Measurements from ENCODE around the gene PSMG3.
"Not testable (repeated sequence)": the region's sequence is repeated elsewhere in the genome, so short reads cannot be mapped to it uniquely, and the experiment has no call there.

The PSMG3 gene

GRCh38 chr7:1596181-1597043 lies 26.6 kb upstream of the PSMG3 start:
- DNase-seq: no peak

DNA sequence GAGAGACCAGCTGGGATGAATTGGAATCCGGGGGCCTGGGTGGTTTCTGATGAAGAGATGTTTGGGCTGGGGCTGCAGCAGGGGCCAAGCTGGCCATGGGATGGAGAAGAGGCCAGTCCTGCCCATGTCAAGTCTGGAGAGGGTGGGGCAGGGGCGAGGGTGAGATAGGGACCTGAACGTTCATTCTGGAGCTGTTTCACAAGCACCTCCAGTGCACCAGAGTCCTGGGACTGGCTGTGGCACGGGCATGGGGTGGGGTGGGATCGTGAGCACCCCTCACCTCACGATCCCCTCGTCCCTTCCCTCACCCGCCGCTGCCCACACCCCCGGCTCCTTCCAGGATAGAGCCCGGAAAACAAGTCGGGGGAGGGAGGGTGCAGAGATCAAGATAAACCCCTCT lies 25.8 kb upstream of the PSMG3 start:
- DNase-seq: no peak

DNA sequence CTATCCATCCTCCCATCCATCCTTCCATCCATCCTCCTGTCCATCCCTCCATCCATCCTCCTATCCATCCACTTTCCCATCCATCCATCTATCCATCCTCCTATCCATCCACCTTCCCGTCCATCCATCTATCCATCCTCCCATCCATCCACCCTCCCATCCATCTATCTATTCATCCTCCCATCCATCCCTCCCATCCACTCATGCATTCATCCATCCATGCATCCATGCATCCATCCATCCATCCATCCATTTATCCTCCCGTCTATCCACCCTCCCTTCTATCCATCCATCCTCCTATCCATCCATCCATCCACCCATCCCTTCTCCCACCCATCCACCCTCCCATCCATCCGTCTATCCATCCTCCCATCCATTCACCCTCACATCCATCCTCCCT lies 25.2 kb upstream of the PSMG3 start:
- no peak for DNase-seq

DNA sequence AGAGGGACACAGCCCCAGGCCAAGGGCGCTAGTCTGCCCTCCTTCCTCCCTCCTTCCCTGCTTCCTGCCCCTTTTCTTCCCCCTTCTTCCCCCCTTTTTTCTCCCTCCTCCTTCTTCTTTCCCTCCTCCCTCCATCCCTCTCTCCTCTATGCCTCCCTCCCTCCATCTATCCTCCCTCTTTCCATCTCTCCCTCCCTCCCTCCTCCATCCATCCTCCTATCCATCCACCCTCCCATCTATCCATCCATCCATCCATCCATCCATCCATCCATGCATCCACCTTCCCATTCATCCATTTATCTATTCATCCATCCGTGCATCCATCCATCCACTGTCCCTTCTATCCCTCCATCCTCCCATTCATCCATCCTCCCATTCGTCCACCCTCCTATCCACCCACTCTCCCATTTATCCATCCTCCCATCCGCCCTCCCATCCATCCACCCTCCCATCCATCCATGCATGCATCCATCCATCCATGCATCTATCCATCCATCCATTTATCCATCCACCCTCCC lies 24.1 kb upstream of the PSMG3 start:
- DNase-seq: no peak

DNA sequence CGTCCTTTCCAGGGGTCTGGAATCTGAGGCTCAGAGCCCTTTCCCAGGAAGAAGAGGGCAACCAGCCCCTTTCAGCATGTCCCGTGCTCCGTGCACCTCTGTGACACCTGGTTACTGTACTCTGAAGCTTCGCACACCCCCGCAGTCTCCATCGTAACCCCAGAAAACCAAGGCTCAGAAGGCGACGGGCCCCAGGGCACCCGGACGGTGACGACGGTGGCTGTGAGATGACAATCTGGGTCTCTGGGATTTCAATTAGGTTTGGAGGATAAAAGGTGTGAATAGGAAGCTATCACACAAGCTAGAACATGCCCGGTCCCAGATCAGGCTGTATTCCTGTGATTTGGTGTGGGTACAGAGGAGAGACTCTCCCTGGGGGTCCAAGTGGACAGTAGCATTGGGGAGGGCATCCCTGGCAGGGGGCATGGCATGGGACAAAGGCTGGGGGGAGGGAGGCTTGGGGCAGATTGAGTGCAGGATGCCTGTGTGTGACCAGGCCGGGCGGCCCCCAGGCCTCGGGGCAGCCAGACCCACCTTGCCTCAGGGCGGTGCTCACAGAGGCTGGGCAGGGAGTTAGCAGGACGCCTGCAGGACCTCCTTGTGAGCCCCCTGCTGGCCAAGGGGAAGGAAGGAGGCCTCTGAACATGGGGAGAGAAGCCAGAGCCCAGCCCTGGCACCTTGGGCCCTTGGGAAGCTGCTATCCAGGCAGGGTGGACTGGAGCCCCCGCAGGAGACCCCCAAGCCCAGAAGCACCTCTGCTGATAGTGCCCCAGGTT lies 23.4 kb upstream of the PSMG3 start:
- DNase-seq: no peak

- no peak for DNase-seq
Measured at GRCh38 chr7:1592299-1592871, 22.6 kb upstream of the PSMG3 start.

GRCh38 chr7:1591876-1592275 lies 22.0 kb upstream of the PSMG3 start:
- DNase-seq: no peak

- no peak for DNase-seq
Measured at GRCh38 chr7:1591396-1591795, 21.6 kb upstream of the PSMG3 start.

DNA sequence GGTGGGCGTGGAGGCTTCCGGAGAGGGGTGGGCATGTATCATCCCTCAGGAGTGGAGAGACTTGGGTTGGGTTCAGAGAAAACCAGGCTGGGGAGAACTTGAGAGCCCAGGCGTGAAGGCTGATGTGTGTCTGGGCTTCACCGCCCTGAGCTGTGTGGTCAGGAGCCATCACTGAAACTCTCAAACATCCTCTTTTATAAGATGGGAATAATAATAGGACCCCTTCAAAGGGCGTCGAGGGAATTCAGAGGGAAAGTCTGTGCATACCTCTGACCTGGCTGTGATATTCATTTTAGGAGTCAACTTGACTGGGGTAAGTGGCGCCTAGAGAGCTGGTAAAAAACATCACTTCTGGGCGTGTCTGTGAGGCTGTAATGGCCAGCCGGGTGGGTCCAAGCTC lies 21.1 kb upstream of the PSMG3 start:
- DNase-seq: no peak

DNA sequence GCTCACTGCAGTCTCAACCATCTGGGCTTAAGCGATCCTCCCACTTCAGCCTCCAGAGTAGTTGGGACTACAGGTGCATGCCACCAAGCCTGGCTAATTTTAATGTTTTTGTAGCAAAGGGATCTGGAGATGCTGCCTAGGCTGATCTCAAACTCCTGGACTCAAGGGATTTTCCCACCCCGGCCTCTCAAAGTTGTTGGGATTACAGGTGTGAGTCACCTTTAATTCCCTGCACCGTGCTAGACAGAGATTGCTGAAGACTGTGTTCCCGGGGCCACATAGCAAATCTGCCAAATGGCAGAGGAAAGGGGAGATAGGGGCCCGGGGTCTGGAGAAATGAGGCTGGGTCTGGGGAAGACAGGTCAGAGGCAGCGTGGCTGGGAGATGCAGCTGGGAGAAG lies 20.6 kb upstream of the PSMG3 start:
- DNase-seq: no peak

DNA sequence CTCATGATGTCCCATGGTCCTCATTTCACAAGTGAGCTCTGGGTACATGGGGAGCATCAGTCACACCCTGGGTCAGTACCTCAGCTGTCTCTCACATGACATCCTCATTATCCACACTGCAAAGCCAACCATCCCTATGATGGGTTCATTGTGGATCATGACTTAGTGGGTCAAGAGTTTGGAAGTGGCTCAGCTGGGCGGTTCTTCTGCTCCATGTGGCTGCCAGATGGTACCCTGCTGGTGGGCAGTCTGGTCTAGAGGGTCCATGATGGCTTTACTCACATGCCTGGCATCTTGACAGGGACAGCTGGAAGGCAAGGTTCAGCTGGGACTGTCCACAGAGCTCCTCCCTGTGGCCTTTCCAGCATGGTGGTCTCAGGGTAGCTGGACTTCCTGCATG lies 19.1 kb upstream of the PSMG3 start:
- no peak for DNase-seq

- no peak for DNase-seq
Measured at GRCh38 chr7:1587738-1588137, 17.9 kb upstream of the PSMG3 start.

- DNase-seq: peak; percentile 11
Measured at GRCh38 chr7:1586827-1587705, 17.2 kb upstream of the PSMG3 start.

DNA sequence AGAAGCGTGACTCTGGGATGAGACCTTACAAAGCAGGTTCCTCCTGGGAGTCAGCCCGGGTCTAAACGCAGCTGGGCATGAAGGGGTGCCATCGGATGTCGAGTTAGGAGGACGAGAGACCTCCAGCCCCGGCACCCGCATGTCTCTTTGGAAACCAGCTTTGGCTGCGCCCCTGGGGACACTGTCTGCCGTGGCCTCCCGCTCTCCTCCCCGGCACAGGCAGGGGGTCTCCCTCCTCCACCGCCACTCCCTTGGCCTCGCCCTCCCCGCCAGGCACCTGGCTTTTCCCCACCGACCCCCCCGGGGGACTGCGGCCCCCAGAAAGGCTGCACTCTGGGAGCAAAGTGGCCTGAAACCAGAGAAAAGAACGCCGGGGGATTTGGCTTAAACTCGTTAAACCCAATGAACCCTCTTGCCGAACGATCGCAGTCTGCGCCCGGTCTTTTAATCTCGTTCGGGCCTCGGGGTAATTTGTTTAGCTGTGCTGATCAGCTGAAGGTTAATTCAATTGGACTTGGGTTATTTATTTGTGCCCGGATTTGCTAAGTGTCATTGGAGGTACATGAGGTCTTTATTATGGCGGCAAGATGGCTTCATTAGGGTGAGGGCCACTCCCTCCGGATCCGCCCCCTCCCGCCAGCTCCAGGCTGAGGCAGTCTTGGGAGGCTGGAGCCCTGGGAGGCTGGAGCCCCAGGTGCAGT lies 16.4 kb upstream of the PSMG3 start:
- no peak for DNase-seq

GRCh38 chr7:1585142-1585981 lies 15.5 kb upstream of the PSMG3 start:
- no peak for DNase-seq

GRCh38 chr7:1584700-1585099 lies 14.9 kb upstream of the PSMG3 start:
- no peak for DNase-seq

DNA sequence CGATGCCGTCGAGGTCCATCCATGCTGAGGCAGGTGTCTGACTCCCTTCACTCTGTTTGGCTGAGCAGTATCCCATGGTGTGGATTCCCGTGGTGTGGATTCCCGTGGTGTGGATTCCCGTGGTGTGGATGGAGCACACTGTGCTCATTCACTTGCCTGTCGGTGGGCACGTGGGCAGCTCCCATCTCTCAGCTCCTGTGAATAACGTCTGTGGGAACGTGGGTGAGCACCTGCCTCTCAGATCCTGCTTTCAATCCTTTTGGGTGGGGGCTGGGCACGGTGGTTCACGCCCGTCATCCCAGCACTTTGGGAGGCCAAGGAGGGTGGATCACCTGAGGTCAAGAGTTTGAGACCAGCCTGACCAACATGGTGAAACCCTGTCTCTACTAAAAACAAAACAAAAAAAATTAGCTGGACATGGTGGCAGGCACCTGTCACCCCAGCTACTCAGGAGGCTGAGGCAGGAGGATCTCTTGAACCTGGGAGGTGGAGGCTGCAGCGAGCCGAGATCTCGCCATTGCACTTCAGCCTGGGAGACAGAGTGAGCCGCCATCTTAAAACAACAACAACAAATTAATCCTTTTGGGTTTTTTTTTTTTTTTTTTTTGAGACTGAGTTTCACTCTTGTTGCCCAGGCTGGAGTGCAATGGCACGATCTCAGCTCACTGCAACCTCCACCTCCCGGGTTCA lies 13.6 kb upstream of the PSMG3 start:
- DNase-seq: not testable (repeated sequence)

- DNase-seq: no peak
Measured at GRCh38 chr7:1580422-1581030, 10.7 kb upstream of the PSMG3 start.

GRCh38 chr7:1579481-1580421 lies 9.9 kb upstream of the PSMG3 start:
- peak; percentile 65 for DNase-seq

Measured in NCI-H1105 (cell line).